ENCODE data around the gene PTGDS.

The PTGDS gene

GRCh38 chr9:136942112-136942880 lies 35.0 kb upstream of the PTGDS start:
- H3K36me3 Mint-ChIP-seq: peaks cover 28 to 41% of the 10 kb centered on the region in 2 donors
- H3K9me3 Mint-ChIP-seq: no peaks in the 10 kb centered on the region
- no peak overlapping the region for H3K27ac Mint-ChIP-seq
- no peak for DNase-seq
- peak overlapping the region; percentile 32 to 81 for H3K4me3 Mint-ChIP-seq
- no peaks in the 10 kb centered on the region for H3K27me3 Mint-ChIP-seq
- peaks cover 14 to 17% of the 10 kb centered on the region in 2 donors for H3K4me1 Mint-ChIP-seq
- ATAC-seq (replicated peaks): no peak

GRCh38 chr9:136942881-136943230 lies 34.4 kb upstream of the PTGDS start:
- H3K27ac Mint-ChIP-seq: no peak overlapping the region
- H3K36me3 Mint-ChIP-seq: peaks cover 26 to 36% of the 10 kb centered on the region in 2 donors

GRCh38 chr9:136943291-136944211 lies 33.8 kb upstream of the PTGDS start:
- peak; percentile 35 for DNase-seq
- H3K36me3 Mint-ChIP-seq: peaks cover 23 to 29% of the 10 kb centered on the region in 2 donors
- peak overlapping the region; percentile 80 for H3K27ac Mint-ChIP-seq
- no peaks in the 10 kb centered on the region for H3K27me3 Mint-ChIP-seq
- H3K4me3 Mint-ChIP-seq: peak overlapping the region; percentile 81 to 83
- H3K9me3 Mint-ChIP-seq: no peaks in the 10 kb centered on the region
- ATAC-seq (replicated peaks): peak; percentile 44 to 47
- peaks cover 12 to 22% of the 10 kb centered on the region in 2 donors for H3K4me1 Mint-ChIP-seq

More at GRCh38 chr9:136942881-136943230, 34.4 kb upstream of the PTGDS start:
- ATAC-seq (replicated peaks) (no peak), DNase-seq (no peak)
- H3K4me3 Mint-ChIP-seq: peak overlapping the region; percentile 32 to 81
- no peaks in the 10 kb centered on the region for H3K27me3 Mint-ChIP-seq
- H3K4me1 Mint-ChIP-seq: peaks cover 13 to 22% of the 10 kb centered on the region in 2 donors
- no peaks in the 10 kb centered on the region for H3K9me3 Mint-ChIP-seq

GRCh38 chr9:136944212-136944518 lies 33.1 kb upstream of the PTGDS start:
- Mint-ChIP-seq H3K27ac (peak overlapping the region; percentile 80), H3K4me3 (peak overlapping the region; percentile 81 to 83), H3K27me3 (no peaks in the 10 kb centered on the region), H3K4me1 (peaks cover 8 to 21% of the 10 kb centered on the region in 2 donors), H3K9me3 (no peaks in the 10 kb centered on the region), H3K36me3 (peaks cover 17 to 22% of the 10 kb centered on the region in 2 donors)
- DNase-seq (no peak), ATAC-seq (replicated peaks) (peak; percentile 69 to 72)

GRCh38 chr9:136944519-136945332 lies 32.6 kb upstream of the PTGDS start, which contains the start of the genes C8G and FBXW5:
C8G (plus strand) TSS chr9:136945243; CDS start chr9:136945321, 78 bp downstream.
FBXW5 (minus strand) TSS chr9:136944738; CDS start chr9:136944083, 655 bp downstream.
- peak; percentile 94 for DNase-seq
- H3K4me3 Mint-ChIP-seq: peak within 1 kb of the TSS; percentile 81 to 83
- H3K9me3 Mint-ChIP-seq: no peaks in the 10 kb centered on the region
- no peaks in the 10 kb centered on the region for H3K27me3 Mint-ChIP-seq
- peaks cover 11 to 17% of the 10 kb centered on the region in 2 donors for H3K36me3 Mint-ChIP-seq
- H3K27ac Mint-ChIP-seq: peak within 1 kb of the TSS; percentile 96
- peaks cover 6 to 16% of the 10 kb centered on the region in 2 donors for H3K4me1 Mint-ChIP-seq
- ATAC-seq (replicated peaks): peak; percentile 78 to 85

GRCh38 chr9:136945333-136946227 lies 31.7 kb upstream of the PTGDS start:
- Mint-ChIP-seq H3K4me3 (no peak overlapping the region), H3K4me1 (peaks cover 10 to 22% of the 10 kb centered on the region in 2 donors), H3K27ac (no peak overlapping the region), H3K9me3 (no peaks in the 10 kb centered on the region), H3K36me3 (peaks cover 9 to 16% of the 10 kb centered on the region in 2 donors), H3K27me3 (no peaks in the 10 kb centered on the region)
- ATAC-seq (replicated peaks) (no peak), DNase-seq (no peak)

GRCh38 chr9:136946228-136947027 lies 30.9 kb upstream of the PTGDS start:
- peaks cover 10 to 24% of the 10 kb centered on the region in 2 donors for H3K4me1 Mint-ChIP-seq
- H3K36me3 Mint-ChIP-seq: peaks cover 4 to 12% of the 10 kb centered on the region in 2 donors
- ATAC-seq (replicated peaks): no peak
- H3K4me3 Mint-ChIP-seq: no peak overlapping the region
- H3K9me3 Mint-ChIP-seq: no peaks in the 10 kb centered on the region
- no peak overlapping the region for H3K27ac Mint-ChIP-seq
- no peak for DNase-seq
- H3K27me3 Mint-ChIP-seq: no peaks in the 10 kb centered on the region

- Mint-ChIP-seq H3K4me3 (no peak overlapping the region), H3K27ac (no peak overlapping the region), H3K27me3 (no peaks in the 10 kb centered on the region), H3K4me1 (peaks cover 8 to 24% of the 10 kb centered on the region in 2 donors), H3K9me3 (no peaks in the 10 kb centered on the region), H3K36me3 (peaks cover 0 to 3% of the 10 kb centered on the region in 2 donors)
- DNase-seq (no peak), ATAC-seq (replicated peaks) (no peak)
Measured at GRCh38 chr9:136947028-136947891, 30.0 kb upstream of the PTGDS start.

- DNase-seq (no peak), ATAC-seq (replicated peaks) (no peak)
- Mint-ChIP-seq H3K4me1 (peaks cover 8 to 24% of the 10 kb centered on the region in 2 donors), H3K36me3 (no peaks in the 10 kb centered on the region), H3K27ac (no peak overlapping the region), H3K4me3 (peak overlapping the region in 1 of 2 donors; percentile 13), H3K27me3 (no peaks in the 10 kb centered on the region), H3K9me3 (no peaks in the 10 kb centered on the region)
Measured at GRCh38 chr9:136947955-136948510, 29.3 kb upstream of the PTGDS start.

GRCh38 chr9:136949239-136949816 lies 28.0 kb upstream of the PTGDS start:
- Mint-ChIP-seq H3K9me3 (no peaks in the 10 kb centered on the region), H3K4me3 (peak overlapping the region; percentile 87 to 94), H3K27me3 (no peaks in the 10 kb centered on the region), H3K27ac (peak overlapping the region; percentile 81), H3K4me1 (peaks cover 8 to 24% of the 10 kb centered on the region in 2 donors), H3K36me3 (no peaks in the 10 kb centered on the region)
- no peak for DNase-seq
- ATAC-seq (replicated peaks): no peak
